Upper lobe of right lung (tissue), 1 donor: ENCODE measurements around the gene SMIM38. TPM values are rescaled to one million over a fixed set of nuclear protein-coding genes. Genes with fewer than 3 reads are reported as not detected.

Experiments
- ATAC-seq: fragments of 200-7000 bp; cut with Tn5 transposase; one replicate; pipeline ENCODE4 v1.9.1; 2020; ENCODE audit warnings: mild to moderate bottlenecking, moderate library complexity
- DNase-seq: peaks from one replicate; pipeline ENCODE4 v3.0.0-alpha.2; 2020
- H3K27ac ChIP-seq: fragments of 200-600 bp; one replicate; pipeline ENCODE4 v1.8.0; 2022
- H3K27me3 ChIP-seq: fragments of 200-600 bp; one replicate; pipeline ENCODE4 v1.8.0; 2022; ENCODE audit warnings: mild to moderate bottlenecking
- H3K36me3 ChIP-seq: fragments of 200-600 bp; one replicate; pipeline ENCODE4 v1.8.0; 2022
- H3K4me1 ChIP-seq: fragments of 200-600 bp; one replicate; pipeline ENCODE4 v1.8.0; 2022
- H3K4me3 ChIP-seq: fragments of 200-600 bp; one replicate; pipeline ENCODE4 v1.8.0; 2022; ENCODE audit warnings: mild to moderate bottlenecking
- H3K9me3 ChIP-seq: fragments of 200-600 bp; one replicate; pipeline ENCODE4 v1.8.0; 2022
- intact Hi-C: fragments of 100-400 bp; cut with DNase I; formaldehyde crosslinking; loops from one replicate; pipeline ENCODE4 v1.11.0; 2022
- total RNA-seq: library from RNA; stranded (reverse); fragmentation: NEBNext Ultra II Directional; extraction: Animal tissue kit (Norgen Biotek cat#: 25700); gene quantifications from one replicate; pipeline ENCODE4 v1.2.1, GENCODE V29; 2021
- TF ChIP-seq, protein P1 (sequence below): fragments of 200-600 bp; IDR thresholded peaks from one replicate; pipeline ENCODE4 v1.8.0; 2022; ENCODE audit warnings: antibody characterized with exemption
- donor health status: DM: no; HTN: yes; CAD: no; lungs with severe emphysema.

SMIM38 gene
- total RNA-seq, 1 donor from 2014 or later = not detected

DNA sequence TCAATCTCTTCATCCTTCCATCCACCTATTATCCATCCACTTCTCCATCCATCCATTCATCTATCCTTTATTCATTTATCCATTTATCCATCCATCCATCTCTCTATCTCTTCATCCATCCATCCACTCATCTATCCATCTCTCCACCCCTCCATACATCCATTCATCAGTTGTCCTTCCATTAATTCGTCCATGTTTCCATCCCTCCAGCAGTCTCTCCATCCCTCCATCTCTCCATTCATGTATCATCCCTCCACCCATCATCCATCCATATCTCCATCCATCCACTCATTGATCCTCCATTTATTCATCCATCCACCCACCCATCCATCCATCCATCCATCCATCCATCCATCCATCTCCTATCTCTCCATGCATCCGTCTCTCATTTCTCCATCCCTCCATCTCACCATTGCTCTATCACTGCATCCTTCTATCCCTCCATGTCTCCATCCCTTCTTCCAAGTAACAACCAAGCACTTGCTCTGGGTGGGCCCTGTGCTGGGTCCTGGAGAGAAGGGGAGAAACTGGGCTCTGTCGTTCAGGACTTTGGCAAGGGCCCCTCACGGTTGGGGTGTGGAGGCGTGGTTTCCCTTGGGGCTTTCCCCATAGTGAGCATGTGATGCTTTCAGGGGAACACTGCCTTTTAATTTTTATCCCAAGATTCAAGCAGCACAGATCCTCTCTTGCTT, 43.3 kb downstream of the SMIM38 start:
- H3K4me3 ChIP-seq = no peak overlapping the region
- intact Hi-C loops = no loop called here

DNA sequence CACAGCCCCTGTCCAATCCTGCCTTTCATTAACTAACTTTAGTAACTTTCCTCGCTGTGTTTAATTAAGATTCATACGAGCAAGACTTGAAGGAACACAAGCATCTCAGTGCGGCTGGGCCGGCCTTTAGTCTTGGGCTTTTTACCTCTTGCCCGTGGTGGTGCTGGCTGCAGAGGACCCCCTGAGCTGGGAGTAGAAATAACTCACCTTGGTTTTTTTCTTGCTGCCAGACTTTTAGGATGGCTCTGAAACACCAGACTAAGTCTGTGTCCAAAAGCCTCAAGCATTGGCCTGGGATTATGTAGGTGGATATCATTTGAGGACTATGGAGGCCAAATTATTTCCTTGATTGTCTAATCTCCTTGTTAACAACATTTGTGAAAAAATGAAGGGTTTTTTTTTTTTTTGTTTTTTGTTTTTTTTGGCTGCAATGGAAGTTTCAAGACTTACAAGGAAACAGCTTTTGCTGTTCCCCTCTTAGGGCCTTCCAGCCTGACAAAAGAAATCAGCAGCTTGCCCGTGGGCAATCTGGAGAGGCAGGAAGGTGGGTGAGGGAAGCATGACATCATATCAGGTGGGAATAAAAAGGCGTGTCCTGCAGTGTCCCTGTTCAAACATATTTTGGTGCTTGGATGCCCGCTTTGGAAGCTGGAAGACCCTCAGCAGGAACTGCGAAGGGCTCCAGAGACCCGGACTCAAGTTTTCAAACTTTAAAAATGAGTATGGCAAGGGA, 44.0 kb downstream of the SMIM38 start:
- ATAC-seq (no peak), DNase-seq (peak; percentile 27)
- Histone ChIP-seq H3K36me3 (no peaks in the 10 kb centered on the region), H3K4me1 (no peaks in the 10 kb centered on the region), H3K9me3 (no peaks in the 10 kb centered on the region), H3K4me3 (no peak overlapping the region), H3K27me3 (no peaks in the 10 kb centered on the region), H3K27ac (no peak overlapping the region)
- intact Hi-C loops = no loop called here
- TF ChIP-seq, protein P1, sequence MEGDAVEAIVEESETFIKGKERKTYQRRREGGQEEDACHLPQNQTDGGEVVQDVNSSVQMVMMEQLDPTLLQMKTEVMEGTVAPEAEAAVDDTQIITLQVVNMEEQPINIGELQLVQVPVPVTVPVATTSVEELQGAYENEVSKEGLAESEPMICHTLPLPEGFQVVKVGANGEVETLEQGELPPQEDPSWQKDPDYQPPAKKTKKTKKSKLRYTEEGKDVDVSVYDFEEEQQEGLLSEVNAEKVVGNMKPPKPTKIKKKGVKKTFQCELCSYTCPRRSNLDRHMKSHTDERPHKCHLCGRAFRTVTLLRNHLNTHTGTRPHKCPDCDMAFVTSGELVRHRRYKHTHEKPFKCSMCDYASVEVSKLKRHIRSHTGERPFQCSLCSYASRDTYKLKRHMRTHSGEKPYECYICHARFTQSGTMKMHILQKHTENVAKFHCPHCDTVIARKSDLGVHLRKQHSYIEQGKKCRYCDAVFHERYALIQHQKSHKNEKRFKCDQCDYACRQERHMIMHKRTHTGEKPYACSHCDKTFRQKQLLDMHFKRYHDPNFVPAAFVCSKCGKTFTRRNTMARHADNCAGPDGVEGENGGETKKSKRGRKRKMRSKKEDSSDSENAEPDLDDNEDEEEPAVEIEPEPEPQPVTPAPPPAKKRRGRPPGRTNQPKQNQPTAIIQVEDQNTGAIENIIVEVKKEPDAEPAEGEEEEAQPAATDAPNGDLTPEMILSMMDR = no peak

More for the DNA sequence above, 43.3 kb downstream of the SMIM38 start:
- no peak for ATAC-seq
- no peaks in the 10 kb centered on the region for H3K9me3 ChIP-seq
- no peaks in the 10 kb centered on the region for H3K27me3 ChIP-seq
- peak; percentile 30 for DNase-seq
- no peak overlapping the region for H3K27ac ChIP-seq
- H3K36me3 ChIP-seq = no peaks in the 10 kb centered on the region
- no peaks in the 10 kb centered on the region for H3K4me1 ChIP-seq
- TF ChIP-seq, protein P1 = no peak

DNA sequence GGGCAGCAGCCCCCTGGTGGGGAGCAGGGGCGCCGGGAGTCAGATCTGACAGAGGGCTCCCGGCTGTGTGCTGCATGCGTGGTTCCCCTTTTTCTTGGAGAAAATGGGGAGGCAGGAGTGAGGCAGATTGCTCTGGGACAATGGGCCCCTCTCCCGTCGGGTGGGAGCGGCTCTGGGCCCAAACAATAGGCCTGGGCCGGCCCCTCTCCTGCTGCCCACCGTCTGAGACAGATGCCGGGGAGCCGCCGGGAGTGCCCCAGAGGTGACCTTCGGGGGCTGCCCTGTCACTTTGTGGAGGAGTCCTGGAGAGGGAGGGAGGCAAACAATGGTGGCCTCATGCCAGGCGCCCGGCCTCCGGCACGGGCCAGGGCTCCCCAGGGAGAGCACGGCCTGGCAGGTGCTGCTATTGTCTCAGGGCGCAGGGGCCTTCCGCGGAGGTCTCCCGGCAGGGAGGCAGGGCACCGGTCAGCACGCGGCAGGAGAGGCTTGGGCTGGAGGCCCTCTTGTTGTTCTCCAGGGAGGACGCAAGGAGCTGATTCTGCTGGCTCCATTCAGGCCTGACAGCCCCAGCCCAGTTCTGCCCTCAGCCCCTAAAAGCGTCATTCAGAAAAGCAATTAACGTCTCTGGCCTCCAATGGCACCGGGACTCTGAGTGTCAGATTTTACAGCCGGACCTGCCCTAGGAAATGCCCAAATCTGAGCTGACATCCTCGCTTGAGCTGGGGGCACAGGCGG, 44.8 kb downstream of the SMIM38 start:
- no peaks in the 10 kb centered on the region for H3K36me3 ChIP-seq
- H3K27ac ChIP-seq = no peak overlapping the region
- TF ChIP-seq, protein P1 = no peak
- H3K4me3 ChIP-seq = no peak overlapping the region
- ATAC-seq = no peak
- no peaks in the 10 kb centered on the region for H3K27me3 ChIP-seq
- no peaks in the 10 kb centered on the region for H3K9me3 ChIP-seq
- H3K4me1 ChIP-seq = no peaks in the 10 kb centered on the region
- peak; percentile 60 for DNase-seq
- intact Hi-C loops = no loop called here

DNA sequence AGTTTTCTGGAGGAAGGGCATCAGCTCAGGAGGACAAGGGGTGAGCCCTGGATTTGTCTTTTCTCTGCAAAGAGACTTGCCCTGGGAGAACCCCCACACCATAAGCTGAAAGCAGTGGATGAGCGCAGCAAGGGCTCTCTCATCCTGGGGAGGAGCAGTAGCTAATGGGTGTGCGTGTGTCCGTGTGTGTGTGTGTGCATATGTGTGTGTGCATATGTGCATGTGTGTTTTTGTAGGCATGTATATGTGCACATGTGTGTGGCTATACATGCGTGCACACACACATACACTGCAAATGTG, 45.3 kb downstream of the SMIM38 start:
- TF ChIP-seq, protein P1 = no peak
- ATAC-seq (no peak), DNase-seq (no peak)
- no peak overlapping the region for H3K27ac ChIP-seq
- H3K9me3 ChIP-seq = no peaks in the 10 kb centered on the region
- no peaks in the 10 kb centered on the region for H3K27me3 ChIP-seq
- intact Hi-C loops = no loop called here
- H3K4me1 ChIP-seq = no peaks in the 10 kb centered on the region
- H3K4me3 ChIP-seq = no peak overlapping the region
- no peaks in the 10 kb centered on the region for H3K36me3 ChIP-seq

DNA sequence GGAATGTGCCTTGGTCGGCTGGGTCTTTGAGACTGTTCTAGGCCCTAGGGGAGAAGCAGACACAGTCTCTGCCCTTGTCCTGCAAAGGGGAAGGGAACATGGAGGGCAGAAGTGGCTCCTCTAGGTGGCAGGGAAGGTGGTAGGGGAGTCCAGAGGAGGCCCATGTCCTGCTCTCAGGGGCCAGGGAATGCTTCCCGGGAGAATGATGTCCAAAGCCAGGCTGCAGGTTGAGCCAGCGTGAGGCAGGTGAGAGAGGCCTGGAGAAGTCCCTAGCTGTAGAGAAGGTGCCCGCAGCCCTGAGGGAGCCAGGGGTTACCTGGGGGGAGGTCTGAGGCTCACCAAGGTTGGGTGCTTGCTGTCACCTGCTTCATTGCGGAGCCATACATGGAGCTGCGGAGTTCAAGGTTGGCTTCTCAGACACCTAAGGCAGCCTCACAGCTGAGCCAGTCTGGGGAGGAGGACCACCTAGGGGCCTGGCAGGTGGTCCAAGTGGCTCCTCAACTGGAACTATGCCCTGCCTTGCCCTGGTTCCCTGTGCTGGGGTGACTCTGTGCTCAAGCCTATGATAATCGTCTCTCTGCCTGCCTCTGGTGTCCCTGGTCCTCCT, 46.1 kb downstream of the SMIM38 start:
- intact Hi-C loops = no loop called here
- no peak for ATAC-seq
- Histone ChIP-seq H3K36me3 (no peaks in the 10 kb centered on the region), H3K27me3 (no peaks in the 10 kb centered on the region), H3K9me3 (no peaks in the 10 kb centered on the region), H3K4me3 (no peak overlapping the region), H3K4me1 (no peaks in the 10 kb centered on the region), H3K27ac (no peak overlapping the region)
- peak; percentile 45 for DNase-seq
- TF ChIP-seq, protein P1 = no peak
